Parathyroid adenoma (tissue), 2 donors: ENCODE measurements around the gene NAB2.

Experiments used
- H2AFZ ChIP-seq: fragments of 300-600 bp; sonication (generic); one replicate; pipeline ENCODE4 v1.7.0; 2017; ENCODE audit warnings: antibody characterized with exemption, mild to moderate bottlenecking
- H3K27ac ChIP-seq: fragments of 300-600 bp; sonication (generic); one replicate; pipeline ENCODE4 v1.7.0; 2017
- H3K27me3 ChIP-seq: fragments of 300-600 bp; sonication (generic); one replicate; pipeline ENCODE4 v1.7.0; 2017; ENCODE audit warnings: low read length; ENCODE audit not compliant: control insufficient read depth, insufficient read depth
- H3K36me3 ChIP-seq: fragments of 300-600 bp; sonication (generic); one replicate; pipeline ENCODE4 v1.7.0; 2017; ENCODE audit warnings: low read length; ENCODE audit not compliant: control insufficient read depth, insufficient read depth
- H3K4me1 ChIP-seq: fragments of 300-600 bp; sonication (generic); one replicate; pipeline ENCODE4 v1.7.0; 2017; ENCODE audit warnings: control low read depth
- H3K4me2 ChIP-seq: fragments of 300-600 bp; sonication (generic); one replicate; pipeline ENCODE4 v1.7.0; 2017; ENCODE audit warnings: low read length
- H3K4me3 ChIP-seq: fragments of 300-600 bp; sonication (generic); one replicate; pipeline ENCODE4 v1.7.0; 2017; ENCODE audit warnings: low read depth, low read length
- H3K79me2 ChIP-seq: fragments of 300-600 bp; sonication (generic); one replicate; pipeline ENCODE4 v1.7.0; 2017; ENCODE audit warnings: control low read depth
- H3K9ac ChIP-seq: fragments of 300-600 bp; sonication (generic); one replicate; pipeline ENCODE4 v1.7.0; 2017; ENCODE audit warnings: mild to moderate bottlenecking
- H3K9me3 ChIP-seq: fragments of 300-600 bp; sonication (generic); one replicate; pipeline ENCODE4 v1.7.0; 2017; ENCODE audit warnings: low read length; ENCODE audit not compliant: control insufficient read depth
- CTCF ChIP-seq: fragments of 300-600 bp; sonication (generic); IDR thresholded peaks from one replicate; pipeline ENCODE4 v1.7.0; 2017; ENCODE audit warnings: antibody characterized with exemption, mild to moderate bottlenecking
- donor health status: primary hyperparathyroidism.

The NAB2 gene

DNA sequence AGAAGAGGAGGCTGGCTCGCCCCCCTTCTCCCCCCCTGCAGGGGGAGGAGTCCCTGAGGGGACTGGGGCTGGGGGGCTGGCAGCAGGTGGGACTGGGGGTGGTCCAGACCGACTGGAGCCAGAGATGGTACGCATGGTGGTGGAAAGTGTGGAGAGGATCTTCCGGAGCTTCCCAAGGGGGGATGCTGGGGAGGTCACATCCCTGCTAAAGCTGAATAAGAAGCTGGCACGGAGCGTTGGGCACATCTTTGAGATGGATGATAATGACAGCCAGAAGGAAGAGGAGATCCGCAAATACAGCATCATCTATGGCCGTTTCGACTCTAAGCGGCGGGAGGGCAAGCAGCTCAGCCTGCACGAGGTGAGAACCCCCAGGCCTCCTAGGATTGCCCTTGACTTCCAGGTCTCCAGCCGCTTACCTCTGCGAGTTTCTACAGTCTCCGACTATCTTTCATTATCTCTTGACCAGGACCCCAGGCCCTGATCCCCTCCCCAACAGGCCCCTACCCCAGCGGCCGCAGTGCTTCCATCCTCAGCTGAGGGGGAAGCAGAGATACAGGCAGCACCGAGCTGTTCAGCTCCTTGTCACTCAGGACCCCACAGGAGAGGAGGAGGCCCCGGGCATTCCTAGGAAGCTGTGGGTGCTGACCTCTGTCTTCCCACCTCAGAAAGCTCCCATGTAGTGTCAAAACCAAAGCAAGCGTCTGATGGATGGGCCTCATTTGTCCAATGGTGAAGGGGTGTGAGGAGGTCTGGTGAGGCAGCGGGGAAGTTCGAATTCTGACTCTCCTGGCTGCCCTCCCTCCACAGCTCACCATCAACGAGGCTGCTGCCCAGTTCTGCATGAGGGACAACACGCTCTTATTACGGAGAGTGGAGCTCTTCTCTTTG lies 3.0 kb downstream of the NAB2 start:
- Histone ChIP-seq H3K4me1 (peaks cover 28% of the 10 kb centered on the region), H3K9ac (no peak overlapping the region), H2AFZ (no peak overlapping the region), H3K36me3 (no peaks in the 10 kb centered on the region), H3K27me3 (no peaks in the 10 kb centered on the region), H3K9me3 (no peaks in the 10 kb centered on the region), H3K4me3 (no peak overlapping the region), H3K79me2 (peaks cover 16% of the 10 kb centered on the region), H3K4me2 (no peak overlapping the region), H3K27ac (no peak overlapping the region)
- no peak for TF ChIP-seq CTCF

- no peak overlapping the region for H3K4me3 ChIP-seq
- no peak for TF ChIP-seq CTCF
- no peaks in the 10 kb centered on the region for H3K9me3 ChIP-seq
- no peak overlapping the region for H3K4me2 ChIP-seq
- H3K4me1 ChIP-seq: peaks cover 28% of the 10 kb centered on the region
- H3K27me3 ChIP-seq: no peaks in the 10 kb centered on the region
- no peak overlapping the region for H3K27ac ChIP-seq
- H3K79me2 ChIP-seq: peaks cover 16% of the 10 kb centered on the region
- no peaks in the 10 kb centered on the region for H3K36me3 ChIP-seq
- no peak overlapping the region for H3K9ac ChIP-seq
- H2AFZ ChIP-seq: no peak overlapping the region
Observed at GRCh38 chr12:57092529-57092862, 3.6 kb downstream of the NAB2 start.

GRCh38 chr12:57092876-57093414 lies 4.0 kb downstream of the NAB2 start:
- H3K4me2 ChIP-seq: no peak overlapping the region
- no peak overlapping the region for H2AFZ ChIP-seq
- no peak for TF ChIP-seq CTCF
- H3K79me2 ChIP-seq: peaks cover 16% of the 10 kb centered on the region
- H3K9me3 ChIP-seq: no peaks in the 10 kb centered on the region
- no peak overlapping the region for H3K9ac ChIP-seq
- H3K36me3 ChIP-seq: no peaks in the 10 kb centered on the region
- peak overlapping the region; percentile 17 for H3K27ac ChIP-seq
- H3K4me1 ChIP-seq: peaks cover 26% of the 10 kb centered on the region
- no peak overlapping the region for H3K4me3 ChIP-seq
- H3K27me3 ChIP-seq: no peaks in the 10 kb centered on the region

DNA sequence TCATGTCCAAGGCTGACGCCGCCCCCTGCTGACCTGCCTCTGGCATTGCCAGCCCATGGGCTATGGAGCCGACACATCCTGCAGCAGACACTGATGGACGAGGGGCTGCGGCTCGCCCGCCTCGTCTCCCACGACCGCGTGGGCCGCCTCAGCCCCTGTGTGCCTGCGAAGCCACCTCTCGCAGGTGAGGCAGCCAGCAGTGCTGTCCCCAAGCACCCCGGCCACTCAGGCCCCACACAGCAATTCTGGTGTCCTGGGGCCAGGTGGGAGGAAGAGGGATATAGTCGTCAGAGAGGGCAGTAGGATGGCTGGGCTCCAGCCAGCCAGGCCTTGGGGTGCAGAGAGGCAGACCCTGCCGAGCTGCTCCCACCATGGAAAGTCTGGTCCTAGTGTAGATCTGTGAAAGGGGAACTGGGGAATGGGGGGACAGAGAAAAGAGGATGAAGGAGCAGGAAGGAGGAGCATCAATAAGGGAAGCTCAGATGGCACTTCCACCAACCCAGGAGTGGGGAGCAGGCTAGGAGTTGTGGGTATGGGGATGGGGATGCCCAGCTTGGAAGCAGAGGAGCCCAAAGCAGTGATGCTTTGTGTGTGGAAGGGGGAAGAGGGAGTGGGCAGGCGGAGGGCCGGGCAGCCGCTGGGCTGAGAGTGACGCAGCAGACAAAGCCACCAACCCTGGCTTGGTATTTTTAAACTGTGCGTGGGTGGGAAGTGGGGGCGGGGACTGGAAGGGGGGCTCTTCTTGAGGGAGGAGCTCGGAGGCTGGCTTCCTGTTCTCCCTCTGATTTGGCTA lies 4.7 kb downstream of the NAB2 start:
- H2AFZ ChIP-seq: no peak overlapping the region
- no peaks in the 10 kb centered on the region for H3K9me3 ChIP-seq
- TF ChIP-seq CTCF: peak; percentile 59
- no peak overlapping the region for H3K4me3 ChIP-seq
- peaks cover 22% of the 10 kb centered on the region for H3K4me1 ChIP-seq
- no peak overlapping the region for H3K9ac ChIP-seq
- H3K36me3 ChIP-seq: no peaks in the 10 kb centered on the region
- H3K79me2 ChIP-seq: peaks cover 16% of the 10 kb centered on the region
- H3K27me3 ChIP-seq: no peaks in the 10 kb centered on the region
- H3K27ac ChIP-seq: peak overlapping the region; percentile 32
- no peak overlapping the region for H3K4me2 ChIP-seq
